Kidney (tissue), 14 donors: ENCODE measurements around the gene ZC3H13. TPM values are rescaled to one million over a fixed set of nuclear protein-coding genes. Genes with fewer than 3 reads are reported as not detected.

Source experiments
- DNase-seq, 5 donors: peaks; one replicate each; pipeline ENCODE4 v3.0.0-alpha.2; 2013 to 2020
- FAIRE-seq: peaks from 2 replicates; lab custom pipeline; 2012; peaks lifted over from hg19 to GRCh38; lab: Jason Lieb, UNC
- H3K27ac ChIP-seq, 2 donors: one replicate each; pipeline ENCODE4 v1.7.0; 2013; ENCODE audit warnings: low read depth in 2 of 2, low read length in 2 of 2, inconsistent platforms in 1 of 2
- H3K27me3 ChIP-seq: one replicate; pipeline ENCODE4 v1.7.1; 2013; ENCODE audit warnings: low read length, inconsistent platforms; ENCODE audit not compliant: control insufficient read depth, insufficient read depth
- H3K36me3 ChIP-seq, 3 donors: one replicate each; pipeline versions ENCODE4 v1.7.0 to v1.7.1; 2013; ENCODE audit warnings: low read length in 3 of 3, control low read depth in 1 of 3, inconsistent platforms in 1 of 3; ENCODE audit not compliant: insufficient read depth in 3 of 3, control insufficient read depth in 2 of 3
- H3K4me1 ChIP-seq, 3 donors: one replicate each; pipeline versions ENCODE4 v1.7.0 to v1.7.1; 2013; ENCODE audit warnings: low read length in 3 of 3, inconsistent platforms in 1 of 3, low read depth in 1 of 3; ENCODE audit not compliant: control insufficient read depth in 2 of 3, insufficient read depth in 2 of 3
- H3K4me3 ChIP-seq, 3 donors: one replicate each; pipeline versions ENCODE4 v1.7.0 to v1.8.1; 2013; ENCODE audit warnings: low read length in 3 of 3, control low read depth in 1 of 3, inconsistent platforms in 1 of 3
- H3K9ac ChIP-seq, 3 donors: one replicate each; pipeline versions ENCODE4 v1.7.0 to v1.7.1; 2013; ENCODE audit warnings: low read length in 3 of 3, control low read depth in 1 of 3, inconsistent platforms in 1 of 3
- H3K9me3 ChIP-seq, 3 donors: one replicate each; pipeline versions ENCODE4 v1.7.0 to v1.7.1; 2013; ENCODE audit warnings: low read length in 3 of 3, control low read depth in 1 of 3, inconsistent platforms in 1 of 3; ENCODE audit not compliant: control insufficient read depth in 2 of 3, insufficient read depth in 1 of 3
- intact Hi-C: fragments of 100-400 bp; cut with DNase I; formaldehyde crosslinking; loops from one replicate; pipeline ENCODE4 v1.11.1; 2022
- polyA plus RNA-seq: library from polyadenylated mRNA; stranded (reverse); fragments of 350-450 nt; fragmentation: Illumina TruSeq; extraction: RNeasy Lipid Tissue Mini Kit (QIAGEN cat#74804); gene quantifications from one replicate; pipeline ENCODE4 v1.2.3, GENCODE V29; 2014; ENCODE audit warnings: low read depth, low replicate concordance; ENCODE audit not compliant: insufficient read depth
- total RNA-seq: library from RNA; stranded (reverse); fragmentation: NEBNext Ultra II Directional; extraction: Animal tissue kit (Norgen Biotek cat#: 25700); gene quantifications from one replicate; pipeline ENCODE4 v1.2.1, GENCODE V29; 2021
- TF ChIP-seq, protein P1 (sequence below): IDR thresholded peaks from 3 replicates; pipeline ENCODE4 v1.5.1; 2012; ENCODE audit warnings: mild to moderate bottlenecking, moderate library complexity, borderline replicate concordance; ENCODE audit not compliant: insufficient read depth; ENCODE audit errors: extremely low read depth
- donor health status: control.
- donor health status: control.
- donor health status: control.
- donor health status: control.
- donor health status: control.
- donor health status: DM: yes; HTN: yes; CAD: no.
- donor health status: Normal renal cell carcinoma (clear cell type).

ZC3H13 gene
- total and polyA plus RNA-seq, 2 donors from 2014 or later = 6.4 to 53.1 TPM

DNA sequence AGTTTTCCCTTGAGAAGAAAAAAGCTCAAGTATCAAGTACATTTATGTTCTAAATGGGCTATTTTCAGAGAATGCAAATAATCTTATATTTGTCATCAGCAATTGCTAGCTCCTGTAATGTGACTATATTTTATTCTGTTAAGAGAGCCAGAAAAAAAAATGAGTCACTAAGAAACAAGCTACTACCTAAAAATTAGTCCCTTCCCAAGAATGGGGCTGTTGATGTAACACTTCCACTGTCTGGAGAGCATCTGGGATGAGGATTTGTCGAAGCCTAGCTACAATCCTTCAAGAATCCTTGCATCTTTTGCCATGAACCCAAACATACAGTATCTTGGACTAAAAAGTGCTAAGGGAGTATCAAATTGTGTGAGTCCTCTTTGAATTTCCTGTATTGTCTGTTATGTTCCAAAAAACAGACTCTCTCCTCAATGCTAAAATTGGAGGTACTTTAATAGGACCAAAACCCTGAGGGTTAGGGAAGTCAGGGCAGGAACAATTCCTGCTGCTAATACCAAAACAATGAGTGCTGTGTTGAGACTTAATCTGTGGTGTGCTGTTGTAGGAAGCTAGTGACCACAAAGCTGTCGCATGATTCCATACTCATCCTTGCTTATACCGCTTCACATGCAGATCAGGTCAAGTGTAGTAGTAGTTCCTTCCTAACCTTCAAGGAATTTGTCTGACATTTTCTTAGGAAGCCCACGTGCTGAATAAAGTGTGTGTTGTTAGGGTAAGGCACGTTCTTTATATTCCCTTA, 4.9 kb upstream of the ZC3H13 start:
- TF ChIP-seq, protein P1, sequence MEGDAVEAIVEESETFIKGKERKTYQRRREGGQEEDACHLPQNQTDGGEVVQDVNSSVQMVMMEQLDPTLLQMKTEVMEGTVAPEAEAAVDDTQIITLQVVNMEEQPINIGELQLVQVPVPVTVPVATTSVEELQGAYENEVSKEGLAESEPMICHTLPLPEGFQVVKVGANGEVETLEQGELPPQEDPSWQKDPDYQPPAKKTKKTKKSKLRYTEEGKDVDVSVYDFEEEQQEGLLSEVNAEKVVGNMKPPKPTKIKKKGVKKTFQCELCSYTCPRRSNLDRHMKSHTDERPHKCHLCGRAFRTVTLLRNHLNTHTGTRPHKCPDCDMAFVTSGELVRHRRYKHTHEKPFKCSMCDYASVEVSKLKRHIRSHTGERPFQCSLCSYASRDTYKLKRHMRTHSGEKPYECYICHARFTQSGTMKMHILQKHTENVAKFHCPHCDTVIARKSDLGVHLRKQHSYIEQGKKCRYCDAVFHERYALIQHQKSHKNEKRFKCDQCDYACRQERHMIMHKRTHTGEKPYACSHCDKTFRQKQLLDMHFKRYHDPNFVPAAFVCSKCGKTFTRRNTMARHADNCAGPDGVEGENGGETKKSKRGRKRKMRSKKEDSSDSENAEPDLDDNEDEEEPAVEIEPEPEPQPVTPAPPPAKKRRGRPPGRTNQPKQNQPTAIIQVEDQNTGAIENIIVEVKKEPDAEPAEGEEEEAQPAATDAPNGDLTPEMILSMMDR = no peak
- intact Hi-C loops = no loop called here
- no peak for DNase-seq
- Histone ChIP-seq H3K9ac (no peak overlapping the region), H3K27me3 (no peaks in the 10 kb centered on the region), H3K36me3 (no peaks in the 10 kb centered on the region), H3K4me3 (no peak overlapping the region), H3K9me3 (no peaks in the 10 kb centered on the region), H3K27ac (no peak overlapping the region), H3K4me1 (peaks cover 0 to 3% (median 0%) of the 10 kb centered on the region in 3 donors)
- FAIRE-seq = no peak

DNA sequence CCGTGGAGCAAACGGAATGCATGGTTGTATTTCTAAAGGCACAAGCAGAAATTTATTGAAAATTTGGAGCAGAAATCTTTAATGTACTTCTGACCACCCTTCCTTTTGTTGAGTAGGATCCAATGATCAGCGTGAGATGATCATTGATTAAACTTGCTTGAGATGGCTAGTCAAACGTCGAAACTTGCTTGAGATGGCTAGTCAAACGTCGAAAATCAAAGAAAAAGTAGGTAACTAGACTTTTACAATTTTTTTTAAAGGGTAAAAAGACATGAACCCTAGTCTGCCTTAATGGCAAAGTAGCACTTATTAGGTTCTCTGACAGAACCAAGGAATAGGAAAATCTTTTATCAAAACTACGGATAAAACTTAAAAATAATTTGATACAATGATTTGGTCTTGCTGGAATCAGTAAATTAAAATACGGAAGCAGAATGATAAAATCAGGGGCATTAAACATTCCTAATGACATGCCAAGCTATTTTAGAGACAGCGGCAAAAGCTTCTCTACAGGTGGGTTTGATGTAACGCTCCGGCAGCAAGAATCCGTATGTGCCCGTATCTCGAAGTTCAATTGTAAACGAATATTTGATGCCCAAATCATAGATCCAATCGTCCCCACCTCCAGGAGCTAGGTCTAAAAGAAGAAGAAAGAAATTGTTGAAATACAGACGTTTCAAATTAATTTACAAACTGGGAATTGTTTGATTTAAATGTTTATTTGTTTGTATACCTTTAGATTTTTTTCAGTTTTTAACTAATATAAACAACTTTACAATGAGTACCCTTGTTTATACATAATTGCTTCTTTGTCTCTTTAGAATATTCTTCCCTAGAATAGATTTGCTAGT, 841 bp upstream of the ZC3H13 start:
- H3K9ac ChIP-seq = peak overlapping the region; percentile 27 to 94 (median 35)
- FAIRE-seq (no peak), DNase-seq (peak in 2 of 5 donors; percentile 14 to 39)
- H3K27ac ChIP-seq = no peak overlapping the region
- H3K4me1 ChIP-seq = peaks cover 0 to 3% (median 3%) of the 10 kb centered on the region in 3 donors
- TF ChIP-seq, protein P1 = no peak
- H3K9me3 ChIP-seq = no peaks in the 10 kb centered on the region
- no peaks in the 10 kb centered on the region for H3K36me3 ChIP-seq
- intact Hi-C loops = no loop called here
- H3K4me3 ChIP-seq = peak overlapping the region; percentile 90 to 97 (median 93)
- no peaks in the 10 kb centered on the region for H3K27me3 ChIP-seq

DNA sequence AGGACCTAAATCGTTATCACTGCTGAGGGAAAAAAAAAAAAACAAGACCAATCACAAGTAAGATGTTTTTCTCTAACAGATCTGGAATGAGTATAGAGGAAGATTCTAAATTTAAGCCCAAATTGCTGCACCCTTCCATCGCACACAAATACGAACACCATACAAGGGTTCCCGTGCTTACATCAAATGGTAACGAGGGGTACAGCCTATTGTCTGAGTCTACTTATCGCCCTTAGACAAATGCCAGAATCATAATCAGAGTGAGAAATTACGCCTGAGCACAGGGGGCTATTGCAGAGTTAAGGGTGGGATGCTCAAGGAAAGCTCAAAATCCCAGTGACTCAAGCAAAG, 603 bp downstream of the ZC3H13 start:
- DNase-seq = no peak
- no peaks in the 10 kb centered on the region for H3K36me3 ChIP-seq
- TF ChIP-seq, protein P1 = no peak
- H3K27me3 ChIP-seq = no peaks in the 10 kb centered on the region
- no peak for FAIRE-seq
- peaks cover 0 to 3% (median 3%) of the 10 kb centered on the region in 3 donors for H3K4me1 ChIP-seq
- H3K9me3 ChIP-seq = no peaks in the 10 kb centered on the region
- H3K9ac ChIP-seq = peak overlapping the region; percentile 64 to 94 (median 85)
- peak overlapping the region; percentile 90 to 97 (median 93) for H3K4me3 ChIP-seq
- H3K27ac ChIP-seq = peak overlapping the region in 1 of 2 donors; percentile 87
- intact Hi-C loops = no loop called here
